Stimulated activated naive CD8-positive, alpha-beta T cell treated with anti-CD3 and anti-CD28 coated beads, Interleukin-15, Interleukin-2, amounts not matched to agents 100 U/mL and 50 U/mL, for 24 hours (primary cell): ENCODE results near the gene CD244.
"Not testable (repeated sequence)": the region's sequence is repeated elsewhere in the genome, so short reads cannot be mapped to it uniquely, and the experiment has no call there.

ENCODE experiments used
- ATAC-seq: fragments of 150-1000 bp; cut with Tn5 transposase; one replicate; pipeline ENCODE4 v1.10.0; 2021
- DNase-seq: peaks from one replicate; pipeline ENCODE4 v3.0.0; 2021

Gene CD244, protein sequence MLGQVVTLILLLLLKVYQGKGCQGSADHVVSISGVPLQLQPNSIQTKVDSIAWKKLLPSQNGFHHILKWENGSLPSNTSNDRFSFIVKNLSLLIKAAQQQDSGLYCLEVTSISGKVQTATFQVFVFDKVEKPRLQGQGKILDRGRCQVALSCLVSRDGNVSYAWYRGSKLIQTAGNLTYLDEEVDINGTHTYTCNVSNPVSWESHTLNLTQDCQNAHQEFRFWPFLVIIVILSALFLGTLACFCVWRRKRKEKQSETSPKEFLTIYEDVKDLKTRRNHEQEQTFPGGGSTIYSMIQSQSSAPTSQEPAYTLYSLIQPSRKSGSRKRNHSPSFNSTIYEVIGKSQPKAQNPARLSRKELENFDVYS

GRCh38 chr1:160862203-160863060 is at the start of gene CD244:
TSS of gene CD244 (minus strand) at chr1:160862887. CDS start at chr1:160862677, 210 bp downstream.
- peak; percentile 99 for ATAC-seq
- DNase-seq, result peak; percentile 73

DNA sequence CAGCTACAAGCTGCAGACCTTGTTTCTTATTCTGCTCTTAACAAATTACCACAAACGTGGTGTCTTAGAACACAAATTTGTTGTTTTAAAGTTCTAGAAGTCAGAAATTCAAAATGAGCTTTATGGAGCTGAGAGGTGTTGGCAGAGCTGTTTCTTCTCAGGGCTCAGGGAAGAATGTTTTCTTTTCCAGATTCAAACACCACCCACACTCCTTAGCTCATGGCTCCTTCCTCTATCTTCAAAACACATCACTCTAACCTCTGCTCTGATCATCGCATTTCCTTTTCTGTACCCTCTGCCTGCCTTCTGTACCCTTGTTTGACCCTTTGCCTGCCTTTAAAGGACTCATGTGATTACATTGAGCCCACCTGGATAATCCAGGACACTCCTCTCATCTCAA is 49.2 kb upstream of the CD244 start:
- ATAC-seq (no peak), DNase-seq (no peak)

DNA sequence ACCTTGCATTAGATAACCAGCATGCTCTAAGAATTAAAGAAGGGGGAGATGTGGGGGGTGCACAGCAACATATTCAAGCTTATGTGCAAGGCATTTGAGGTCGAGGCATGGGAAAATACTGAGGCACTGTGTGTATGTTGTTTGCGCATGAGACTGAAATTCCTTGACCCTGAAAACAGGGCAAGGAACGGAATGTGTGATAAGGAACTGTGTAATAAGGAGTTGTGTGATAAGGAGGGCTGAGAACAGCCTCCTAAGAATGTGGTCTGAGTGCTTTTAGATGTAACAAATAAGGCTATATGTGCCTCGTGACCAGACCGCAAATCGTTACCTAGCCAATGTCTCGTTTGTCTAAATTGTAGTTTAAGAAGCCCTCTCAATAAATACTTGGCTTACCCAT is 48.8 kb upstream of the CD244 start:
- ATAC-seq, result no peak

DNA sequence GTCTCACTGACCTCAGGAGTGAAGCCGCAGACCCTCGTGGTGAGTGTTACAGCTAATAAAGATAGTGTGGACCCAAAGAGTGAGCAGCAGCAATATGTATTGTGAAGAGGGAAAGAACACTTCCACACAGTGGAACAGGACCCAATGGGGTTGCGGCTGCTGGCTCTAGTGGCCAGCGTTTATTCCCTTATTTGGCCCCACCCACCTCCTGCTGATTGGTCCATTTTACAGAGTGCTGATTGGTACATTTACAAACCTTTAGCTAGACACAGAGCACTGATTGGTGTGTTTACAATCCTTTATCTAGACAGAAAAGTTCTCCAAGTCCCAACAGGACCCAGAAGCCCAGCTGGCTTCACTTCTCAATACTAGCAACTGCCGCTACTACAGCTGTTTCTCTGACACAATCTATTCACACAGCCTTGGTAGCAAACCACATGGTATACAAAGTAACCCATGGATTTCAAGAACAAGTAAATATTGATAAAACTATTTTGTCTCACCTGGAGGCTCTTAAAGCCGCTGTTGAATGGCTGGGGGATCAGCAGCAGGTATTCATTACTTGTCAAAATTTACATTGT is 47.6 kb upstream of the CD244 start:
- DNase-seq (no peak), ATAC-seq (no peak)

More for the DNA sequence above, 48.8 kb upstream of the CD244 start:
- DNase-seq, result no peak

DNA sequence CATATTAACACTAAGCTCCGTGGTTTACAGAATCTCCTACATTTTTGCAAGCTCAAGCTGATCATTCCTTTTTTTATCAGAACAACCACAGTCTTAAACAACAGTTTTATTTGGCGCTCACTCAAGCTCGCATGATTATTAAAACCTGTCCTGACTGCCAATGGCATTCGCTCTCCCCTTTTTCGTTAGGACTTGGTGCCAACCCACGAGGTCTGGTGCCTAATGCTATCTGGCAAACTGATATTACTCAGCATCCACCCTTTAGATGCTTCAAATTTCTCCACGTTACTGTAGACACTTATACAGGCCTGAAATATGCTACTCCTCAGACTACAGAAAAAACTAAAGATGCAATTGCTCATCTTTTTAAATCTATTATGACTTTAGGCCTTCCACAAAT is 45.3 kb upstream of the CD244 start:
- DNase-seq (no peak), ATAC-seq (no peak)

- DNase-seq, result no peak
- no peak for ATAC-seq
Observed at GRCh38 chr1:160905617-160905989, 42.9 kb upstream of the CD244 start.

DNA sequence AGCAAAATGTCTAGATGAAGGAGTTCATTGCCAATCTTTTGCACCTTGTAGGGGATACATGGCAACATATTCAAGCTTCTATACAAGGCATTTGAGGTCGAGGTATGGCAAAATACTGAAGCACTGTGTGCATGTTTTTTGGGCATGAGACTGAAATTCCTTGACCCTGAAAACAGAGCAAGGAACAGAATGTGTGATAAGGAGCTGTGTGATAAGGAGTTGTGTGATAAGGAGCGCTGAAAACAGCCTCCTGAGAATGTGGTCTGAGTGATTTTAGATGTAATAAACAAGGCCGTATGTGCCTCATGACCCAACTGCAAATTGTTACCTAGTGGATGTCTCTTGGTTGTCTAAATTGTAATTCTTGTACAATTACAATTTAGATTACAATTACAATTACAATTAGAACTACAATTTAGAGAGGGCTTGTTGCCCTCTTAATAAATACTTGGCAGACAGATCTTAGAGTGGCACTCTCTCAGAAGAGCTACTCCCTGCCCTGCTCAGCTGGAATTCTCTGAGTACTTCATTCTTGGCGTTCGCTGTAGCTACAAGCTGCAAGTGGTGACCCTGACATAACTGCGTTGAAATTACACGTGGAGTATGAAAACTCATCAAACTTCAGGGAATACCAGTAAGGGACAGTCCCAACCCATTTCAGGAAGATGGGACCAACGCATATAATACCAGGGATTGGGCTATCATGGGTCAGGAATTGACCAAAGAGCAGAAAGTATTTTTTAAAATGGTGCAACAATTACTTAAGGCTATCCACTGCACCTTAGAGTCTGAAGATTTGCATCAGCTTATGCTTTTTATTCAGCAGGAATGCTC is 42.3 kb upstream of the CD244 start:
- DNase-seq (no peak), ATAC-seq (no peak)

DNA sequence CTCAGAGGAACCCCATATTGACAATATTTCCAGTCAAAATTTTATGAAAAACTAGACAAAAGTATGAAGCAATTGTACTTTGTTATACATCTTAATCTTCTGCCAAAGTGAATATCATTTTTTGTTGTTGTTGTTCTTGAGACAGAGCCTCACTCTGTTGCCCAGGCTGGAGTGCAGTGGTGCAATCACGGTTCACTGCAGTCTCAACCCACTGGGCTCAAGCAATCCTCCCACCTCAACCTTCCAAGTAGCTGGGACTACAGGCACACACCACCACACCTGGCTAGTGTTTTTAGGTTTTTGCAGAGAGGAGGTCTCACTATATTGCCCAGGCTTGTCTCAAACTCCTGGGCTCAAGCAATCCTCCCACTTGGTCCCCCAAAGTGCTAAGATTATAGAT is 39.6 kb upstream of the CD244 start:
- DNase-seq, ATAC-seq: not testable (repeated sequence)

GRCh38 chr1:160901768-160902167 is 39.1 kb upstream of the CD244 start:
- DNase-seq (no peak), ATAC-seq (no peak)

- ATAC-seq, DNase-seq: not testable (repeated sequence)
Observed at GRCh38 chr1:160900683-160901082, 38.0 kb upstream of the CD244 start.

- not testable (repeated sequence) for DNase-seq, ATAC-seq
Observed at GRCh38 chr1:160894368-160895135, 31.9 kb upstream of the CD244 start.

DNA sequence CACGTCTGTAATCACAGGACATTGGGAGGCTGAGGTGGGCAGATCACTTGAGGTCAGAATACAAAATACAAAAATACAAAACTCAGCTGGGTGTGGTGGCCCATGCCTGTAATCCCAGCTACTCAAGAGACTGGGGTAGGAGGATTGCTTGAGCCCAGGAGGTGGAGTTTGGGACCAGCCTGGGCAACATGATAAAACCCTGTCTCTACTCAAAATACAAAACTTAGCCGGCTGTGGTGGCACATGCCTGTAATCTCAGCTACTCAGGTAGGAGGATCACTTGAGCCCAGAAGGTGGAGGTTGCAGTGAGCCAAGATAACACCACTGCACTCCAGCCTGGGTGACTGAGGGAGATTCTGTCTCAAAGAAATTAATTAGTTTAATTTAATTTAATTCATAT is 28.8 kb upstream of the CD244 start:
- ATAC-seq (no peak), DNase-seq (no peak)

GRCh38 chr1:160888926-160889325 is 26.2 kb upstream of the CD244 start:
- DNase-seq (no peak), ATAC-seq (no peak)

GRCh38 chr1:160887071-160887470 is 24.4 kb upstream of the CD244 start:
- DNase-seq (no peak), ATAC-seq (no peak)

GRCh38 chr1:160885042-160885441 is 22.4 kb upstream of the CD244 start, which contains the start of gene ITLN1:
TSS of gene ITLN1 (minus strand) at chr1:160885180. CDS start at chr1:160884877, 303 bp downstream.
- ATAC-seq (no peak), DNase-seq (no peak)

DNA sequence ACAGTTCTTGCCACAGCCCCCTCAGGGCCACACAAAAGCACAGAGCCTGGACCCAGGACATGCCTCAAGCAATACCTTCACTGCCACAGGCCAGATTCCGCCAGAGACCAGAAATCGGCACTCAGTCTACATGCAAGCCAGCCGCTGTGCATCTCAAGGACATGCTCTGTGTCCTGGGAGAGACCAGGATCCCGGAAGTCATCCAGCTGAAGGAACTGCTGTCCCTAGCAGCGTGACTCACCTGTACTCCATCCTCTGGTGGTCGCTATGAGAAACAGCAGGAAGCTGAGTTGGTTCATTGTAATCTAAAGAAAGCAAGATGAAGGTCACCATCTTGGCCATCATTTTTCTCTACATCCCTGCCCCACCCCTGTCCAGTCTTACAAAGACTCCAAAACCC is 21.9 kb upstream of the CD244 start:
- no peak for ATAC-seq
- no peak for DNase-seq

- no peak for DNase-seq
Observed at GRCh38 chr1:160883581-160884513, 21.2 kb upstream of the CD244 start.

GRCh38 chr1:160882582-160882981 is 19.9 kb upstream of the CD244 start:
- DNase-seq, result no peak
- ATAC-seq, result no peak

More at GRCh38 chr1:160883581-160884513, 21.2 kb upstream of the CD244 start:
- no peak for ATAC-seq

DNA sequence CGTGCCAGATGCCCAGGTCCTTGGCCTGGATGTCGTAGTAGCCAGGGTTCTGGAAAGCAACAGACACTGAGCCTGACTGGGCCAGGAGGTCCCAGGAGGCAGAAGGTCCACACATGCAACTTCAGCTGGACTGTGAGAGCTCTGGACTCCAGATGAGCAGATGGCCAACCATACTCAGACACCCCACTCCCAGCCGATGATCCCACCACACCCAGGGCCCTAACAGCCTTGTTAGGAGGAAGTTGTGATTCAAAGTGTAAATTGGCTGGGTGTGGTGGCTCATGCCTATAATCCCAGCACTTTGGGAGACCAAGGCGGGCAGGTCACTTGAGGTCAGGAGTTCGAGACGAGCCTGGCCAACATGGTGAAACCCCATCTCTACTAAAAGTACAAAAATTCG is 18.6 kb upstream of the CD244 start:
- not testable (repeated sequence) for DNase-seq, ATAC-seq

DNA sequence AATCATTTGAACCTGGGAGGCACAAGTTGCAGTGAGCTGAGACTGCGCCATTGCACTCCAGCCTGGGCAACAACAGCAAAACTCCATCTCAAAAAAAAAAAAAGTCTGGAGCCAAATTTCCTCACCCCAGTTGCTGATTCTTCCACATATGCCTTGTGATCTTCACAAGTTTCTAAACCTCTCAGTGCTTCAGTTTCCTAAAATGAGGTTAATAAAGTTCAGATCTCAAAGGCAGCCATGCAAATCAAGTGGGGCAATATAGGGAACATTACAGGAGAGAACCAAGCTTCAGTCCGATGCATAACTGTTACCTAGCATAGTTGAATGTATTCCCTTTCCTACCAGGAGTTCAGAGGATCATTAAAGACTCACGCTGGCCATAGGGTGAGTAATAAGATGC is 17.5 kb upstream of the CD244 start:
- ATAC-seq, result no peak
- DNase-seq, result no peak
